ENCODE measurements around the gene PPP1R14C.

- TF ChIP-seq CTCF (IDR thresholded peaks at IDR 0.05 in 8 of 11, conservative IDR thresholded peaks at IDR 0.05 in 3 of 11), result no peak
- no peak for TF ChIP-seq POLR2A (IDR thresholded peaks at IDR 0.05)
- no peak for TF ChIP-seq POLR2AphosphoS5 (IDR thresholded peaks at IDR 0.05)
Observed at GRCh38 chr6:150133686-150134085, 9.2 kb upstream of the PPP1R14C start.
